H1 (cell line): Measurements from ENCODE around the gene PEX16. TPM values are rescaled to one million over a fixed set of nuclear protein-coding genes. Genes with fewer than 3 reads are reported as not detected.

ENCODE experiments used
- CBX8 ChIP-seq: fragments of 300-800, 300-1000 bp; sonication (generic); IDR thresholded peaks from 2 replicates; pipeline ENCODE4 v1.7.1; 2016; ENCODE audit warnings: low read depth, low read length, borderline replicate concordance
- CREB1 ChIP-seq: IDR thresholded peaks from 2 replicates; pipeline ENCODE4 v1.6.1; 2012; ENCODE audit warnings: inconsistent platforms
- EGR1 ChIP-seq: IDR thresholded peaks from 2 replicates; pipeline ENCODE4 v1.6.1; 2011; ENCODE audit warnings: low read depth, low read length, borderline replicate concordance
- EZH2 ChIP-seq: fragments of 200-600 bp; sonication (generic); IDR thresholded peaks from 2 replicates; pipeline ENCODE4 v1.7.1; 2012; ENCODE audit warnings: low read depth, mild to moderate bottlenecking, moderate library complexity, low read length, inconsistent platforms; ENCODE audit not compliant: severe bottlenecking
- RFX5 ChIP-seq: IDR thresholded peaks from 2 replicates; pipeline ENCODE4 v1.6.1; 2011; ENCODE audit warnings: low read depth, low read length, improper control_type of control experiment, borderline replicate concordance
- ZNF274 ChIP-seq: IDR thresholded peaks from 2 replicates; pipeline ENCODE4 v1.7.0; 2012; ENCODE audit warnings: low read length, borderline replicate concordance; ENCODE audit errors: extremely low read depth
- polyA plus RNA-seq, 7 experiments: library from polyadenylated mRNA; depleted of rRNA in 3 of 7; stranded (reverse) in 5 of 7; unstranded in 2 of 7; fragments of >200 nt in 5 of 7; fragments of 200-250 nt in 2 of 7; gene quantifications; 1 replicate in 5 of 7; 2 replicates in 1 of 7; 4 replicates in 1 of 7; pipeline versions ENCODE4 v1.2.1 to v1.2.3, GENCODE V29; 2011 to 2013; ENCODE audit warnings: missing spikeins in 2 of 7, mixed read lengths in 2 of 7
- total RNA-seq: library from RNA; stranded (reverse); fragmentation: NEBNext Ultra II Directional; extraction: Animal tissue kit (Norgen Biotek cat#: 25700); gene quantifications from 2 replicates; pipeline ENCODE4 v1.2.1, GENCODE V29; 2021
- TF ChIP-seq, protein P1 (sequence below): IDR thresholded peaks from 2 replicates; pipeline ENCODE4 v1.6.1; 2012; ENCODE audit warnings: low read length, inconsistent platforms
- TF ChIP-seq, protein P2 (sequence below): IDR thresholded peaks from 2 replicates; pipeline ENCODE4 v1.6.1; 2011; ENCODE audit warnings: low read length, improper control_type of control experiment

Gene PEX16
- total and polyA plus RNA-seq, 2 of the 8 experiments (the other 6 are each of a cell fraction or from before 2014, with no cell fraction given) = 29.2 to 36.0 TPM

DNA sequence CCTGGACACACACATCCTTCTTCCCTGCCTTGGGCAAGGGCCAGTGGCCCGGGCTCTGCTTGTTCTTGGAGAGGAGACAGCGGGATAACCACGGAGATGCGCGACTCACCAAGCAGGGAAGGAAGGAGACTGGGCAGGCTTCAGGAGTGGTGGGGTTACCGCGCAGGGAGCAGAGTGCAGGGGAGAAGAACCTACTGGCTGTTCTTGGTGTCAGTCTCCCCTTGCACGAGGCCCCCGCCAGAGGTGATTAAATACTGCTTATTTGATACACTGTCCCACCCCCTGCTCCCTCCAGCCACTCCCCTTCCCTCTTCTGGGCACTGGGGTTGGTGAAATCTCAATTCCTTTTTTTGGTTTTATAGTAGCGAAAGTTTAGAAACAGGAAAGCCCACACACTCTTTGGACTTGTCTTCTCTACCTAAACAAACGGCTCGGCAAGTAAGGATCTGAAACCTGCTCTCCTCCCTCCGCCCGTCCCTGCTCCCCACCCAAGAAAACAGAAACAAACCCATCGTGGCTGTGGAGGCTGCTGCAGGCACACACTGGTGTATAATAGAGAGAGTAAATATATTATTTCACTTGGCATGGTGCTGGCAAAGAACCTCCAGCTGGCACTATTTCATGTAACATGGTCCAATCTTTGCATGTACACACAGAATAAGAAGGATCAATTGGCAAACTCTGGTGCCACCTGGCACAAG lies 15.6 kb upstream of the PEX16 start (continued):
- TF ChIP-seq, protein P1, sequence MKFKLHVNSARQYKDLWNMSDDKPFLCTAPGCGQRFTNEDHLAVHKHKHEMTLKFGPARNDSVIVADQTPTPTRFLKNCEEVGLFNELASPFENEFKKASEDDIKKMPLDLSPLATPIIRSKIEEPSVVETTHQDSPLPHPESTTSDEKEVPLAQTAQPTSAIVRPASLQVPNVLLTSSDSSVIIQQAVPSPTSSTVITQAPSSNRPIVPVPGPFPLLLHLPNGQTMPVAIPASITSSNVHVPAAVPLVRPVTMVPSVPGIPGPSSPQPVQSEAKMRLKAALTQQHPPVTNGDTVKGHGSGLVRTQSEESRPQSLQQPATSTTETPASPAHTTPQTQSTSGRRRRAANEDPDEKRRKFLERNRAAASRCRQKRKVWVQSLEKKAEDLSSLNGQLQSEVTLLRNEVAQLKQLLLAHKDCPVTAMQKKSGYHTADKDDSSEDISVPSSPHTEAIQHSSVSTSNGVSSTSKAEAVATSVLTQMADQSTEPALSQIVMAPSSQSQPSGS = no peak
- TF ChIP-seq RFX5 = no peak
- TF ChIP-seq EGR1 = no peak
- TF ChIP-seq EZH2 = no peak
- TF ChIP-seq ZNF274 = no peak
- no peak for TF ChIP-seq CBX8
- no peak for TF ChIP-seq CREB1
- TF ChIP-seq, protein P2, sequence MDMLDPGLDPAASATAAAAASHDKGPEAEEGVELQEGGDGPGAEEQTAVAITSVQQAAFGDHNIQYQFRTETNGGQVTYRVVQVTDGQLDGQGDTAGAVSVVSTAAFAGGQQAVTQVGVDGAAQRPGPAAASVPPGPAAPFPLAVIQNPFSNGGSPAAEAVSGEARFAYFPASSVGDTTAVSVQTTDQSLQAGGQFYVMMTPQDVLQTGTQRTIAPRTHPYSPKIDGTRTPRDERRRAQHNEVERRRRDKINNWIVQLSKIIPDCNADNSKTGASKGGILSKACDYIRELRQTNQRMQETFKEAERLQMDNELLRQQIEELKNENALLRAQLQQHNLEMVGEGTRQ = no peak
